Esophagus squamous epithelium (tissue), 5 donors: ENCODE data around the gene MYO6. TPM values are rescaled to one million over a fixed set of nuclear protein-coding genes. Genes with fewer than 3 reads are reported as not detected.

Source experiments
- DNase-seq: peaks from one replicate; lab custom pipeline; 2025; lab: John Stamatoyannopoulos, UW
- H3K27ac ChIP-seq, 4 donors: fragments of 200-600 bp; sonication (generic); one replicate each; pipeline ENCODE4 v1.5.1; 2016 to 2019; ENCODE audit warnings: mild to moderate bottlenecking in 1 of 4
- H3K27me3 ChIP-seq, 4 donors: fragments of 200-600 bp; sonication (generic); 1 replicate in 3 of 4; 2 replicates in 1 of 4; pipeline versions ENCODE4 v1.5.1 to v1.6.0; 2017 to 2021; ENCODE audit warnings: antibody characterized with exemption in 1 of 4
- H3K36me3 ChIP-seq, 3 donors: fragments of 200-600 bp; sonication (generic); one replicate each; pipeline ENCODE4 v1.5.1; 2016 to 2019
- H3K4me1 ChIP-seq, 3 donors: fragments of 200-600 bp; sonication (generic); one replicate each; pipeline ENCODE4 v1.5.1; 2017 to 2019
- H3K4me3 ChIP-seq, 4 donors: fragments of 200-600 bp; sonication (generic); 1 replicate in 3 of 4; 2 replicates in 1 of 4; pipeline ENCODE4 v1.5.1; 2016 to 2019; ENCODE audit warnings: mild to moderate bottlenecking in 2 of 4, moderate library complexity in 1 of 4
- H3K9me3 ChIP-seq, 3 donors: fragments of 200-600 bp; sonication (generic); one replicate each; pipeline ENCODE4 v1.5.1; 2016 to 2019
- CTCF ChIP-seq, 6 experiments: fragments of 450-650 bp in 4 of 6; fragments of 200-600 bp in 2 of 6; sonication (generic) in 2 of 6; IDR thresholded peaks; one replicate each; pipeline ENCODE4 v1.5.1; 2016 to 2019; ENCODE audit warnings: antibody characterized with exemption in 6 of 6, mild to moderate bottlenecking in 4 of 6, moderate library complexity in 4 of 6
- POLR2A ChIP-seq, 4 donors: fragments of 450-650 bp; IDR thresholded peaks; one replicate each; pipeline ENCODE4 v1.6.1; 2017; ENCODE audit warnings: antibody characterized with exemption in 4 of 4, mild to moderate bottlenecking in 4 of 4, moderate library complexity in 3 of 4
- whole genome bisulfite sequencing, 2 donors: methylation state at CpG; one replicate each; pipeline ENCODE4 v1.1.5; 2018; 5-methylcytosine and 5-hydroxymethylcytosine counted together
- intact Hi-C: fragments of 100-400 bp; cut with DNase I; formaldehyde crosslinking; loops from one replicate; pipeline ENCODE4 v1.15.0; 2022
- total RNA-seq, 4 donors: library from RNA; depleted of rRNA; stranded (reverse); fragments of >200 nt; gene quantifications; one replicate each; pipeline ENCODE4 v1.1.0, GENCODE V29; 2016
- donor health status: DM: yes; HTN: yes; CAD: no.

Gene MYO6
- total RNA-seq, 4 donors from 2014 or later, result 22.1 to 37.0 (median 31.5) TPM

- DNase-seq, result no peak
- intact Hi-C loops, result no loop called here
- Histone ChIP-seq H3K27me3 (peaks cover 0 to 15% (median 0%) of the 10 kb centered on the region in 4 donors), H3K9me3 (no peaks in the 10 kb centered on the region), H3K27ac (no peak overlapping the region), H3K4me1 (peaks cover 0 to 11% (median 6%) of the 10 kb centered on the region in 3 donors), H3K4me3 (peak overlapping the region; percentile 9 to 56 (median 36)), H3K36me3 (no peaks in the 10 kb centered on the region)
- WGBS, 2 donors, result 36 to 73% methylated on average over 4 to 10 of the region's 12 CpGs
- TF ChIP-seq CTCF (IDR thresholded peaks at IDR 0.05) (no peak), POLR2A (IDR thresholded peaks at IDR 0.05) (no peak)
Observed at GRCh38 chr6:75935473-75935793, 186.4 kb downstream of the MYO6 start.

- TF ChIP-seq POLR2A (IDR thresholded peaks at IDR 0.05) (no peak), CTCF (IDR thresholded peaks at IDR 0.05) (no peak)
- H3K27ac ChIP-seq, result no peak overlapping the region
- peaks cover 0 to 15% (median 0%) of the 10 kb centered on the region in 4 donors for H3K27me3 ChIP-seq
- H3K9me3 ChIP-seq, result no peaks in the 10 kb centered on the region
- DNase-seq, result no peak
- H3K4me3 ChIP-seq, result no peak overlapping the region
- peaks cover 0 to 11% (median 6%) of the 10 kb centered on the region in 3 donors for H3K4me1 ChIP-seq
- H3K36me3 ChIP-seq, result no peaks in the 10 kb centered on the region
- 47 to 62% methylated on average over 1 of the region's 3 CpGs for WGBS, 2 donors
- intact Hi-C loops, result no loop called here
Observed at GRCh38 chr6:75936682-75937081, 187.6 kb downstream of the MYO6 start.

GRCh38 chr6:75937846-75938245 lies 188.8 kb downstream of the MYO6 start:
- DNase-seq, result no peak
- Histone ChIP-seq H3K27me3 (peaks cover 0 to 15% (median 0%) of the 10 kb centered on the region in 4 donors), H3K27ac (no peak overlapping the region), H3K4me3 (no peak overlapping the region), H3K9me3 (no peaks in the 10 kb centered on the region), H3K4me1 (peaks cover 0 to 11% (median 6%) of the 10 kb centered on the region in 3 donors), H3K36me3 (no peaks in the 10 kb centered on the region)
- intact Hi-C loops, result no loop called here
- TF ChIP-seq POLR2A (IDR thresholded peaks at IDR 0.05) (no peak), CTCF (IDR thresholded peaks at IDR 0.05) (no peak)
- 61 to 71% methylated on average over 2 of the region's 2 CpGs for WGBS, 2 donors

- DNase-seq, result no peak
- no peaks in the 10 kb centered on the region for H3K4me1 ChIP-seq
- WGBS, 2 donors, result 54 to 59% methylated on average over 4 of the region's 4 CpGs
Observed at GRCh38 chr6:75940564-75940963, 191.5 kb downstream of the MYO6 start.

GRCh38 chr6:75941509-75941908 lies 192.5 kb downstream of the MYO6 start:
- no peak for DNase-seq
- no peaks in the 10 kb centered on the region for H3K9me3 ChIP-seq
- peaks cover 0 to 7% (median 0%) of the 10 kb centered on the region in 4 donors for H3K27me3 ChIP-seq
- H3K4me1 ChIP-seq, result no peaks in the 10 kb centered on the region
- no peak overlapping the region for H3K4me3 ChIP-seq
- TF ChIP-seq POLR2A (IDR thresholded peaks at IDR 0.05) (no peak), CTCF (IDR thresholded peaks at IDR 0.05) (no peak)
- H3K27ac ChIP-seq, result no peak overlapping the region
- no peaks in the 10 kb centered on the region for H3K36me3 ChIP-seq
- WGBS, 2 donors, result 7 to 14% methylated on average over 1 of the region's 1 CpG
- intact Hi-C loops, result no loop called here

More at GRCh38 chr6:75940564-75940963, 191.5 kb downstream of the MYO6 start:
- H3K27me3 ChIP-seq, result peaks cover 0 to 9% (median 0%) of the 10 kb centered on the region in 4 donors
- no peaks in the 10 kb centered on the region for H3K36me3 ChIP-seq
- H3K9me3 ChIP-seq, result no peaks in the 10 kb centered on the region
- no peak overlapping the region for H3K27ac ChIP-seq
- H3K4me3 ChIP-seq, result no peak overlapping the region
- intact Hi-C loops, result no loop called here
- no peak for TF ChIP-seq POLR2A (IDR thresholded peaks at IDR 0.05)
- no peak for TF ChIP-seq CTCF (IDR thresholded peaks at IDR 0.05)
